Measurements from ENCODE around the gene DNAJB13. TPM values are rescaled to one million over a fixed set of nuclear protein-coding genes. Genes with fewer than 3 reads are reported as not detected.

Gene DNAJB13
- total and polyA plus RNA-seq, 2 of the 13 experiments (the other 11 are each of a cell fraction or from before 2014, with no cell fraction given), result 2.3 TPM; not detected in 1

- H3K9me3 ChIP-seq (ENCODE audit: low read length), result no peaks in the 10 kb centered on the region
- in situ Hi-C loops (cut with HindIII; ENCODE audit: extremely low pct_ligation_motif_present, low pct_unique_long_range_greater_than_20kb), result no loop called here
- intact Hi-C loops (cut with micrococcal nuclease; ENCODE audit: unreplicated experiment), result no loop called here
- peaks cover 37% of the 10 kb centered on the region for H3K4me1 ChIP-seq (ENCODE audit: insufficient read depth, low read length)
- no peak overlapping the region for H3K4me2 ChIP-seq (ENCODE audit: low read depth, low read length)
- no peak for FAIRE-seq
- H3K79me2 ChIP-seq (ENCODE audit: insufficient read depth, low read length), result no peaks in the 10 kb centered on the region
- ChIA-PET POLR2A (no interaction called here), CTCF (ENCODE audit: low intra/inter-chr PET ratio, low total read pairs) (no interaction called here)
- no peak overlapping the region for H3K9ac ChIP-seq (ENCODE audit: insufficient read depth, low read depth, low read length)
- H3K4me3 ChIP-seq (replicated peaks in 1 of 3; ENCODE audit: insufficient read depth in 1 of 3, low read depth in 2 of 3, low read length in 3 of 3), result no peak overlapping the region
- no TSS peak for BruUV-seq (replicated peaks)
- DNase-seq (ENCODE audit: low spot score), result no peak
- WGBS (ENCODE audit: low lambda C conversion rate), result 93% methylated on average over 5 of the region's 5 CpGs
- H3K36me3 ChIP-seq (replicated peaks in 1 of 2; ENCODE audit: control insufficient read depth in 1 of 2, insufficient read depth in 2 of 2, low read length in 2 of 2), result no peaks in the 10 kb centered on the region; a peak in 1 of 5 replicates
- H2AFZ ChIP-seq (ENCODE audit: low read length), result no peak overlapping the region
- H3K27ac ChIP-seq (ENCODE audit: extremely low read length, insufficient read depth, low read length), result no peak overlapping the region
- no peaks in the 10 kb centered on the region for H4K20me1 ChIP-seq (ENCODE audit: insufficient read depth, low read length)
- ATAC-seq, result no peak
- H3K27me3 ChIP-seq (ENCODE audit: control insufficient read depth in 1 of 2, insufficient read depth in 2 of 2, low read length in 2 of 2), result no peaks in the 10 kb centered on the region
- TF ChIP-seq HNF4A (CRISPR knock-in tag; IDR thresholded peaks at IDR 0.05), result no peak
- no peak for TF ChIP-seq ZHX2 (IDR thresholded peaks at IDR 0.05; ENCODE audit: low read depth)
- TF ChIP-seq ZHX2 (CRISPR knock-in tag; IDR thresholded peaks at IDR 0.05; ENCODE audit: borderline replicate concordance), result no peak
- no peak for TF ChIP-seq CENPX (CRISPR knock-in tag; IDR thresholded peaks at IDR 0.05)
- TF ChIP-seq CHCHD3 (CRISPR knock-in tag; IDR thresholded peaks at IDR 0.05), result no peak
- no peak for TF ChIP-seq ZNF740 (CRISPR knock-in tag; IDR thresholded peaks at IDR 0.05)
- no peak for TF ChIP-seq CBX1 (IDR thresholded peaks at IDR 0.05; ENCODE audit: low read depth)
- TF ChIP-seq THYN1 (CRISPR knock-in tag; IDR thresholded peaks at IDR 0.05; ENCODE audit: borderline replicate concordance, low read depth), result no peak
- no peak for TF ChIP-seq ARID2 (CRISPR knock-in tag; IDR thresholded peaks at IDR 0.05; ENCODE audit: borderline replicate concordance)
- no peak for TF ChIP-seq ZNF17 (CRISPR knock-in tag; IDR thresholded peaks at IDR 0.05)
- TF ChIP-seq DR1 (CRISPR knock-in tag; IDR thresholded peaks at IDR 0.05), result no peak
- no peak for TF ChIP-seq ZNF691 (CRISPR knock-in tag; IDR thresholded peaks at IDR 0.05; ENCODE audit: borderline replicate concordance, low read depth)
- no peak for TF ChIP-seq TAF1 (CRISPR knock-in tag; IDR thresholded peaks at IDR 0.05)
- no peak for TF ChIP-seq ZNF251 (CRISPR knock-in tag; IDR thresholded peaks at IDR 0.05)
- TF ChIP-seq HOXD1 (CRISPR knock-in tag; IDR thresholded peaks at IDR 0.05), result no peak
- TF ChIP-seq ZSCAN21 (CRISPR knock-in tag; IDR thresholded peaks at IDR 0.05; ENCODE audit: borderline replicate concordance), result no peak
- TF ChIP-seq MED8 (CRISPR knock-in tag; IDR thresholded peaks at IDR 0.05; ENCODE audit: insufficient replicate concordance), result no peak
These were observed 65.3 kb downstream of the DNAJB13 start for GRCh38 chr11:74015919-74016684.

Data from HepG2 (cell line).